ENCODE results near the gene ARHGAP45.

The ARHGAP45 gene

GRCh38 chr19:1018932-1019615 lies 47.9 kb upstream of the ARHGAP45 start:
- H3K4me2 ChIP-seq (ENCODE audit: low read length, poor library complexity, severe bottlenecking), result peak overlapping the region; percentile 96
- DNase-seq, result no peak
- peaks cover 53% of the 10 kb centered on the region for H3K4me1 ChIP-seq (ENCODE audit: control insufficient read depth, insufficient read depth, low read depth, low read length)
- H3K36me3 ChIP-seq (ENCODE audit: control insufficient read depth in 1 of 2, insufficient read depth in 2 of 2, low read depth in 1 of 2, low read length in 2 of 2), result peaks cover under 1 to 40% of the 10 kb centered on the region in 2 experiments
- no peak overlapping the region for H3K4ac ChIP-seq (ENCODE audit: low read depth in 1 of 2, low read length in 2 of 2)
- H4K8ac ChIP-seq (ENCODE audit: low read length), result no peak overlapping the region
- no peaks in the 10 kb centered on the region for H3K9me3 ChIP-seq (ENCODE audit: control insufficient read depth, low read length)
- no peak overlapping the region for H2BK5ac ChIP-seq (ENCODE audit: low read depth, low read length, poor library complexity, severe bottlenecking)
- H4K91ac ChIP-seq (ENCODE audit: low read length), result no peak overlapping the region
- no peaks in the 10 kb centered on the region for H3K27me3 ChIP-seq (ENCODE audit: control insufficient read depth in 1 of 2, insufficient read depth in 1 of 2, low read length in 2 of 2)
- no peaks in the 10 kb centered on the region for H3K79me1 ChIP-seq (replicated peaks; ENCODE audit: low read length, poor library complexity, severe bottlenecking)
- no peak overlapping the region for H3K27ac ChIP-seq (ENCODE audit: low read length, poor library complexity, severe bottlenecking)
- H2BK120ac ChIP-seq (ENCODE audit: low read depth, low read length), result no peak overlapping the region
- no peak overlapping the region for H2BK12ac ChIP-seq (ENCODE audit: low read length in 2 of 2)
- no peak overlapping the region for H2BK15ac ChIP-seq (ENCODE audit: low read depth, poor library complexity, severe bottlenecking)
- peak overlapping the region in 1 of 2 experiments; percentile 96 for H3K4me3 ChIP-seq (ENCODE audit: insufficient read depth in 1 of 2, low read depth in 1 of 2, low read length in 2 of 2)
- H2AFZ ChIP-seq (ENCODE audit: low read depth, low read length), result no peak overlapping the region
- no peak overlapping the region for H3K18ac ChIP-seq (ENCODE audit: low read depth in 1 of 2, low read length in 2 of 2)
- peak overlapping the region in 1 of 2 experiments; percentile 1 for H3K23ac ChIP-seq (ENCODE audit: low read length in 2 of 2)
- WGBS, result 89% methylated on average over 15 of the region's 17 CpGs
- no peak overlapping the region for H3K14ac ChIP-seq (ENCODE audit: low read length in 2 of 2)
- H2AK5ac ChIP-seq (ENCODE audit: low read length, severe bottlenecking), result no peak overlapping the region
- H3K9ac ChIP-seq (ENCODE audit: low read length), result peak overlapping the region; percentile 90

DNA sequence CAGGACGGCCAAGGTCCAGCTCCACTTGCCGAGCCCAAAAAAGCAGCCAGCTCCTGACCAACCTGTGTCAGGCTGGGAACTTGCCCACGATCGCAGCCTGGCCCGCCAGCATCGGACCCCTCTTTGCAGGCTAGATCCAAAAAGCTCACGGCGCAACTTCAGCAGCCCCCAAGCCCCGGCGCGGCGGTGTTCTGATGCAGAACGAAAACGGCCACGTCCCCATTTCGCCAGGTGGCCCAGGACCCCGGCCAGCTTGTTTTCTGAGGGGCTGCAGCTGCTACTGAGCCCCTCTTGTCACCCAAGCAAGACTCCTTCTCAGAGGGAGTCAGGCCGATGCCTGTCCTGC lies 47.4 kb upstream of the ARHGAP45 start:
- 86% methylated on average over 18 of the region's 18 CpGs for WGBS
- Histone ChIP-seq H2BK12ac (ENCODE audit: low read length in 2 of 2) (no peak overlapping the region), H3K36me3 (ENCODE audit: control insufficient read depth in 1 of 2, insufficient read depth in 2 of 2, low read depth in 1 of 2, low read length in 2 of 2) (peaks cover 0 to 35% of the 10 kb centered on the region in 2 experiments), H3K9ac (ENCODE audit: low read length) (peak overlapping the region; percentile 90), H3K9me3 (ENCODE audit: control insufficient read depth, low read length) (no peaks in the 10 kb centered on the region), H3K4me3 (ENCODE audit: insufficient read depth in 1 of 2, low read depth in 1 of 2, low read length in 2 of 2) (peak overlapping the region; percentile 73 to 96), H2BK15ac (ENCODE audit: low read depth, poor library complexity, severe bottlenecking) (no peak overlapping the region), H4K8ac (ENCODE audit: low read length) (no peak overlapping the region), H4K91ac (ENCODE audit: low read length) (no peak overlapping the region), H3K79me1 (replicated peaks; ENCODE audit: low read length, poor library complexity, severe bottlenecking) (no peaks in the 10 kb centered on the region), H3K18ac (ENCODE audit: low read depth in 1 of 2, low read length in 2 of 2) (no peak overlapping the region), H3K27me3 (ENCODE audit: control insufficient read depth in 1 of 2, insufficient read depth in 1 of 2, low read length in 2 of 2) (no peaks in the 10 kb centered on the region), H3K14ac (ENCODE audit: low read length in 2 of 2) (peak overlapping the region in 1 of 2 experiments; percentile 61), H2AK5ac (ENCODE audit: low read length, severe bottlenecking) (no peak overlapping the region), H2AFZ (ENCODE audit: low read depth, low read length) (no peak overlapping the region), H2BK120ac (ENCODE audit: low read depth, low read length) (no peak overlapping the region), H3K4me2 (ENCODE audit: low read length, poor library complexity, severe bottlenecking) (peak overlapping the region; percentile 96), H3K23ac (ENCODE audit: low read length in 2 of 2) (peak overlapping the region in 1 of 2 experiments; percentile 46), H3K4me1 (ENCODE audit: control insufficient read depth, insufficient read depth, low read depth, low read length) (peaks cover 53% of the 10 kb centered on the region), H2BK5ac (ENCODE audit: low read depth, low read length, poor library complexity, severe bottlenecking) (no peak overlapping the region), H3K4ac (ENCODE audit: low read depth in 1 of 2, low read length in 2 of 2) (no peak overlapping the region), H3K27ac (ENCODE audit: low read length, poor library complexity, severe bottlenecking) (no peak overlapping the region)
- no peak for DNase-seq

GRCh38 chr19:1019980-1020867 lies 46.7 kb upstream of the ARHGAP45 start:
- peak overlapping the region; percentile 84 for H2BK120ac ChIP-seq (ENCODE audit: low read depth, low read length)
- peak overlapping the region in 1 of 2 experiments; percentile 94 for H3K23ac ChIP-seq (ENCODE audit: low read length in 2 of 2)
- H3K4me3 ChIP-seq (ENCODE audit: insufficient read depth in 1 of 2, low read depth in 1 of 2, low read length in 2 of 2), result peak overlapping the region; percentile 73 to 96
- H4K91ac ChIP-seq (ENCODE audit: low read length), result peak overlapping the region; percentile 29
- no peaks in the 10 kb centered on the region for H3K9me3 ChIP-seq (ENCODE audit: control insufficient read depth, low read length)
- H2AK5ac ChIP-seq (ENCODE audit: low read length, severe bottlenecking), result no peak overlapping the region
- no peak for DNase-seq
- H2BK12ac ChIP-seq (ENCODE audit: low read length in 2 of 2), result peak overlapping the region in 1 of 2 experiments; percentile 51
- peak overlapping the region; percentile 94 to 96 for H3K18ac ChIP-seq (ENCODE audit: low read depth in 1 of 2, low read length in 2 of 2)
- no peaks in the 10 kb centered on the region for H3K27me3 ChIP-seq (ENCODE audit: control insufficient read depth in 1 of 2, insufficient read depth in 1 of 2, low read length in 2 of 2)
- no peak overlapping the region for H2AFZ ChIP-seq (ENCODE audit: low read depth, low read length)
- H3K4ac ChIP-seq (ENCODE audit: low read depth in 1 of 2, low read length in 2 of 2), result peak overlapping the region; percentile 52 to 69
- peak overlapping the region; percentile 80 for H4K8ac ChIP-seq (ENCODE audit: low read length)
- H3K4me1 ChIP-seq (ENCODE audit: control insufficient read depth, insufficient read depth, low read depth, low read length), result peaks cover 51% of the 10 kb centered on the region
- H2BK5ac ChIP-seq (ENCODE audit: low read depth, low read length, poor library complexity, severe bottlenecking), result peak overlapping the region; percentile 9
- WGBS, result 6% methylated on average over 51 of the region's 60 CpGs
- H3K4me2 ChIP-seq (ENCODE audit: low read length, poor library complexity, severe bottlenecking), result peak overlapping the region; percentile 96
- peak overlapping the region; percentile 56 for H2BK15ac ChIP-seq (ENCODE audit: low read depth, poor library complexity, severe bottlenecking)
- peak overlapping the region in 1 of 2 experiments; percentile 94 for H3K14ac ChIP-seq (ENCODE audit: low read length in 2 of 2)
- peak overlapping the region; percentile 90 for H3K9ac ChIP-seq (ENCODE audit: low read length)
- no peaks in the 10 kb centered on the region for H3K79me1 ChIP-seq (replicated peaks; ENCODE audit: low read length, poor library complexity, severe bottlenecking)
- no peak overlapping the region for H3K27ac ChIP-seq (ENCODE audit: low read length, poor library complexity, severe bottlenecking)
- H3K36me3 ChIP-seq (ENCODE audit: control insufficient read depth in 1 of 2, insufficient read depth in 2 of 2, low read depth in 1 of 2, low read length in 2 of 2), result peaks cover 0 to 29% of the 10 kb centered on the region in 2 experiments

All from mesenchymal stem cell (in vitro differentiated cells and primary cell).